ENCODE results near the gene TBC1D4.

Gene TBC1D4

DNA sequence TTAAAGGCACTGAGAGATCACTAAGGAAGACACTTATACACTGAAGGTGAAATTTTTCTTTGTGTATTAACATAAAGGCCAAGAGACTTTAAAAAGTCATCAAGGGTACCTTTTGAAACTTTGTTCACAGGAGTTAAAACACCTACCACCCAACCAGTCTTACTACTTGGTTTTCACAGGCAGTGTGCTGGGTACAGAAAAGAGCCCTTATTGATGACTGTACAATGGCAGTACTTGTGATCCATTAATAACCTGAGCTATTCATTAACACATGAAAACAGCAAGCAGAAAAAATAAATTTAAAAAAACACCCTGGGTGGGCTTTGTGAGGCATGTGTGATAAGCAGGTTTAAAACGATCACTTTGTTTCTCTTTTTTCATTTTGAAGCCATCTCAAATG, 148.9 kb downstream of the TBC1D4 start:
- Histone ChIP-seq H3K36me3 (ENCODE audit: insufficient read depth, low read length) (peaks cover 10% of the 10 kb centered on the region; the same call in 1 of the 2 replicates), H3F3A (ENCODE audit: low read depth) (0 out of 2 replicates have a peak, but pooled peaks cover 5% of the 10 kb centered on the region), H3K27me3 (ENCODE audit: insufficient read depth, low read length, poor library complexity, severe bottlenecking) (no peaks in the 10 kb centered on the region), H3K9me3 (ENCODE audit: insufficient read depth, low read depth, low read length) (no peaks in the 10 kb centered on the region), H2AFZ (ENCODE audit: low read length) (no peak overlapping the region), H3K4me2 (ENCODE audit: low read depth, low read length, poor library complexity, severe bottlenecking) (no peak overlapping the region), H3K4me3 (ENCODE audit: low read length, poor library complexity, severe bottlenecking) (no peak overlapping the region), H3K9me2 (replicated peaks; ENCODE audit: low read depth, low read length) (no peaks in the 10 kb centered on the region), H3K4me1 (ENCODE audit: insufficient read depth, low read length, poor library complexity, severe bottlenecking) (no peaks in the 10 kb centered on the region), H3K79me2 (ENCODE audit: insufficient read depth, low read length) (no peaks in the 10 kb centered on the region), H4K20me1 (ENCODE audit: insufficient read depth, low read length, poor library complexity, severe bottlenecking) (no peaks in the 10 kb centered on the region), H3K9ac (ENCODE audit: low read depth, low read length, poor library complexity, severe bottlenecking) (no peak overlapping the region)
- TF ChIP-seq, protein P1, sequence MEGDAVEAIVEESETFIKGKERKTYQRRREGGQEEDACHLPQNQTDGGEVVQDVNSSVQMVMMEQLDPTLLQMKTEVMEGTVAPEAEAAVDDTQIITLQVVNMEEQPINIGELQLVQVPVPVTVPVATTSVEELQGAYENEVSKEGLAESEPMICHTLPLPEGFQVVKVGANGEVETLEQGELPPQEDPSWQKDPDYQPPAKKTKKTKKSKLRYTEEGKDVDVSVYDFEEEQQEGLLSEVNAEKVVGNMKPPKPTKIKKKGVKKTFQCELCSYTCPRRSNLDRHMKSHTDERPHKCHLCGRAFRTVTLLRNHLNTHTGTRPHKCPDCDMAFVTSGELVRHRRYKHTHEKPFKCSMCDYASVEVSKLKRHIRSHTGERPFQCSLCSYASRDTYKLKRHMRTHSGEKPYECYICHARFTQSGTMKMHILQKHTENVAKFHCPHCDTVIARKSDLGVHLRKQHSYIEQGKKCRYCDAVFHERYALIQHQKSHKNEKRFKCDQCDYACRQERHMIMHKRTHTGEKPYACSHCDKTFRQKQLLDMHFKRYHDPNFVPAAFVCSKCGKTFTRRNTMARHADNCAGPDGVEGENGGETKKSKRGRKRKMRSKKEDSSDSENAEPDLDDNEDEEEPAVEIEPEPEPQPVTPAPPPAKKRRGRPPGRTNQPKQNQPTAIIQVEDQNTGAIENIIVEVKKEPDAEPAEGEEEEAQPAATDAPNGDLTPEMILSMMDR (conservative IDR thresholded peaks at IDR 0.05; ENCODE audit: low read length) = no peak
- no peak for TF ChIP-seq EZH2phosphoT487 (IDR thresholded peaks at IDR 0.05; ENCODE audit: borderline replicate concordance)

DNA sequence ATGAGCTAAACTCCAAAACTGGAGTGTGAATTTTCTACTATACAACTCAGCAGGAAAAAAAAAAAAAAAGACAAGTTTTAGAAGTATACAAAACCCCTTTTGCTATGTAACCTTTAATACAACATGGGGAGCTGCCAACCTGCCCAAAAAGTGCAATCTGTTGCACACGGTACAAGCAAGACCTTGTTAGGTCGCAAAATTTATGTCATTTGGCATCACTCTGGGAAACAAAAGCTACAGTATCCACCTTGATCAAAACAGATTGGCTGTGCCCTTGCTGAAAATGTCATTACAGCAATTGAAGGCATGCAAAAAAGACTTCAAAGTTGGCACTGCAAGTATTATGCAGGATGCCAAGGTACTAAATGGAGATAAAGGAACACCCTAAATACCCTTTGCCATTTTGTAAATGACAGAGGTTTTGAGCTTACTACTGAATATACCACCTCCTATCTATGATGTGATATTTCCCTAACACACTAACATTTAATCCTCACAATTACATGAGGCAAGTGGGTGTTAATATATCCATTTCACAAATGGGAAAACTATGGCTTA, 150.1 kb downstream of the TBC1D4 start:
- Histone ChIP-seq H3K9me3 (ENCODE audit: insufficient read depth, low read depth, low read length) (no peaks in the 10 kb centered on the region), H3F3A (ENCODE audit: low read depth) (0 out of 2 replicates have a peak, but pooled peaks cover 5% of the 10 kb centered on the region), H3K4me3 (ENCODE audit: low read length, poor library complexity, severe bottlenecking) (no peak overlapping the region), H3K9ac (ENCODE audit: low read depth, low read length, poor library complexity, severe bottlenecking) (no peak overlapping the region), H3K4me2 (ENCODE audit: low read depth, low read length, poor library complexity, severe bottlenecking) (no peak overlapping the region), H2AFZ (ENCODE audit: low read length) (no peak overlapping the region), H3K4me1 (ENCODE audit: insufficient read depth, low read length, poor library complexity, severe bottlenecking) (peaks cover 12% of the 10 kb centered on the region), H4K20me1 (ENCODE audit: insufficient read depth, low read length, poor library complexity, severe bottlenecking) (no peaks in the 10 kb centered on the region), H3K79me2 (ENCODE audit: insufficient read depth, low read length) (no peaks in the 10 kb centered on the region), H3K27me3 (ENCODE audit: insufficient read depth, low read length, poor library complexity, severe bottlenecking) (no peaks in the 10 kb centered on the region), H3K9me2 (replicated peaks; ENCODE audit: low read depth, low read length) (no peaks in the 10 kb centered on the region), H3K36me3 (ENCODE audit: insufficient read depth, low read length) (peaks cover 8% of the 10 kb centered on the region; the same call in 1 of the 2 replicates)
- TF ChIP-seq, protein P1 (conservative IDR thresholded peaks at IDR 0.05; ENCODE audit: low read length) = no peak
- TF ChIP-seq EZH2phosphoT487 (IDR thresholded peaks at IDR 0.05; ENCODE audit: borderline replicate concordance) = no peak

DNA sequence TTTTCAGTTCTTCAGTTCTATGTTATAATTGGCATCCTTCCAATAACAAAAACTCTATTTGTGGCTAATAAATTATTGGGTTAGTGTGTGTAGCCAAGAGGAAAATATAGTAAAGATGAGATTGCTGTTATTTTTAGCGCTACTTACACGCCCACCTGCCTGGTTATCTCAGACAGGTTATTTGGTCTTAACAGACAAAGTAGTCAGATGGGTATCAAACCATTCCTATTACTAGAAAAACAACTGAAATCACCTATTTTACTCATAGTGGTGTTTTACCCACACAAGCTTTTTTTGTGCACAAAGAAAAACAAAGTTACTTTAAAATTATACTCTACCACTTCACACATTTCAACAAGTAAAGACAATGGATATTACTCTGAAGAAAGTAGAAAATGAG, 151.2 kb downstream of the TBC1D4 start:
- Histone ChIP-seq H3K79me2 (ENCODE audit: insufficient read depth, low read length) (no peaks in the 10 kb centered on the region), H3K27me3 (ENCODE audit: insufficient read depth, low read length, poor library complexity, severe bottlenecking) (no peaks in the 10 kb centered on the region), H3K36me3 (ENCODE audit: insufficient read depth, low read length) (peaks cover 3% of the 10 kb centered on the region; the same call in 1 of the 2 replicates), H3K4me1 (ENCODE audit: insufficient read depth, low read length, poor library complexity, severe bottlenecking) (peaks cover 22% of the 10 kb centered on the region), H3K4me3 (ENCODE audit: low read length, poor library complexity, severe bottlenecking) (no peak overlapping the region), H3K4me2 (ENCODE audit: low read depth, low read length, poor library complexity, severe bottlenecking) (no peak overlapping the region), H2AFZ (ENCODE audit: low read length) (no peak overlapping the region), H3K9me3 (ENCODE audit: insufficient read depth, low read depth, low read length) (no peaks in the 10 kb centered on the region), H4K20me1 (ENCODE audit: insufficient read depth, low read length, poor library complexity, severe bottlenecking) (no peaks in the 10 kb centered on the region), H3K9me2 (replicated peaks; ENCODE audit: low read depth, low read length) (no peaks in the 10 kb centered on the region), H3F3A (ENCODE audit: low read depth) (0 out of 2 replicates have a peak, but pooled peaks cover 8% of the 10 kb centered on the region), H3K9ac (ENCODE audit: low read depth, low read length, poor library complexity, severe bottlenecking) (no peak overlapping the region)
- no peak for TF ChIP-seq EZH2phosphoT487 (IDR thresholded peaks at IDR 0.05; ENCODE audit: borderline replicate concordance)
- TF ChIP-seq, protein P1 (conservative IDR thresholded peaks at IDR 0.05; ENCODE audit: low read length) = no peak
